ENCODE measurements around the gene KCNJ6.

KCNJ6 gene

DNA sequence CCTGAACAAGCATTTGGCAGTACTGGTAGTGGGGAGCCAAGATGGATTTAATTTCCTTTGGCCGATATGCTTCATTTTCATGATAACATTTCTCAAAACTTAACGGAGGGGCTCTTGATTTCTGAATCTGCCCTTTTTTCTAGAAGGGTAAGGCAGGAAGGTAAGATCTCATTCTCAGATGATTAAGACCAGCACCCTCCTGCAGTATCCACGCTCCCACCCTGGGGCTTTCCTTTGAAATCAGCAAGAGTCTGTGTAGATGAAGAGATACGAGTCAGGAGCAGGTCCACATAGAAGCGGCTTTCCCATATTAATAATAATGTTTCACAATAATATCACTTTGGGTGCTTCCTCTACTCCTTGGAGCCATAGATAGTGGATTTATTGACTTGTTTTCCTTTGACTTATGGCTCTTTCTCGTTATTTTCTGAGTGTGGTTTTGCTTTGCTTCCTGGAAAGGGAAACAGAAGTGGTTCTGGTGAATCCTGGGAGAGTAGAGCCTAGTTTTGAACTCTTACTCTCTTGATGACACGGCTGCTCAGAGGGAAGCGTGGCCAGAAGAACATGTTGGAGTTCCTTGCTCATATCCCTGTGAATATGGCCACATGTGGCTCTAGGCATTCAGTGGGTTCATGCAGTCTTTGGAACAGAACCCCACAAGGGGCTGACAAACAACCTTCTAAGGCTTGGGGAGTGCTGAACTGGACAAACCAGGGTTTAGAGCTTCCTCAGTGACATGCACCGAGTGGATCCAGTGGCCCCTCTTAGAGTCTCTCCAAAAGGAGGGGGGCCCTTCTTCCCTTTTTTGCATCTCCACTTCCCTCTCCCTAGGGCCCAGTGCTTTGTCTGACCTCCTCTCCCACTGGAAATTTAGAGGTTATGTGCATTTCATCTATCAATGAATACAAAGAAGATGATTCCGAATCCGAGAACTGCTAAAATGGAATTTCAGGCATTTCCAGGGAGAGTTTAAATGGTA lies 354.0 kb downstream of the KCNJ6 start:
- no peak for DNase-seq

GRCh38 chr21:37561506-37561905 lies 354.8 kb downstream of the KCNJ6 start:
- no peak for DNase-seq

GRCh38 chr21:37560385-37560784 lies 355.9 kb downstream of the KCNJ6 start:
- DNase-seq = no peak

- DNase-seq = no peak
Observed at GRCh38 chr21:37558676-37559211, 357.5 kb downstream of the KCNJ6 start.
